Suprapubic skin (tissue), 3 donors: ENCODE data around the gene COL25A1.

Experiments
- POLR2AphosphoS5 ChIP-seq, 3 donors: sonication (generic); formaldehyde crosslinking; IDR thresholded peaks; one replicate each; pipeline ENCODE4 v1.6.1; 2017; ENCODE audit warnings: antibody characterized with exemption in 3 of 3
- TF ChIP-seq, protein P1 (sequence below), 2 donors: fragments of 200-600 bp in 1 of 2; fragments of 450-650 bp in 1 of 2; sonication (generic) in 1 of 2; IDR thresholded peaks; one replicate each; pipeline ENCODE4 v1.5.1; 2016 to 2019; ENCODE audit warnings: antibody characterized with exemption in 2 of 2, mild to moderate bottlenecking in 1 of 2, moderate library complexity in 1 of 2

GRCh38 chr4:108893468-108893867 is 409.0 kb downstream of the COL25A1 start:
- TF ChIP-seq, protein P1, sequence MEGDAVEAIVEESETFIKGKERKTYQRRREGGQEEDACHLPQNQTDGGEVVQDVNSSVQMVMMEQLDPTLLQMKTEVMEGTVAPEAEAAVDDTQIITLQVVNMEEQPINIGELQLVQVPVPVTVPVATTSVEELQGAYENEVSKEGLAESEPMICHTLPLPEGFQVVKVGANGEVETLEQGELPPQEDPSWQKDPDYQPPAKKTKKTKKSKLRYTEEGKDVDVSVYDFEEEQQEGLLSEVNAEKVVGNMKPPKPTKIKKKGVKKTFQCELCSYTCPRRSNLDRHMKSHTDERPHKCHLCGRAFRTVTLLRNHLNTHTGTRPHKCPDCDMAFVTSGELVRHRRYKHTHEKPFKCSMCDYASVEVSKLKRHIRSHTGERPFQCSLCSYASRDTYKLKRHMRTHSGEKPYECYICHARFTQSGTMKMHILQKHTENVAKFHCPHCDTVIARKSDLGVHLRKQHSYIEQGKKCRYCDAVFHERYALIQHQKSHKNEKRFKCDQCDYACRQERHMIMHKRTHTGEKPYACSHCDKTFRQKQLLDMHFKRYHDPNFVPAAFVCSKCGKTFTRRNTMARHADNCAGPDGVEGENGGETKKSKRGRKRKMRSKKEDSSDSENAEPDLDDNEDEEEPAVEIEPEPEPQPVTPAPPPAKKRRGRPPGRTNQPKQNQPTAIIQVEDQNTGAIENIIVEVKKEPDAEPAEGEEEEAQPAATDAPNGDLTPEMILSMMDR (IDR thresholded peaks at IDR 0.05) = no peak
- TF ChIP-seq POLR2AphosphoS5 (IDR thresholded peaks at IDR 0.05) = no peak
